ENCODE results near the gene RNF126.

DNA sequence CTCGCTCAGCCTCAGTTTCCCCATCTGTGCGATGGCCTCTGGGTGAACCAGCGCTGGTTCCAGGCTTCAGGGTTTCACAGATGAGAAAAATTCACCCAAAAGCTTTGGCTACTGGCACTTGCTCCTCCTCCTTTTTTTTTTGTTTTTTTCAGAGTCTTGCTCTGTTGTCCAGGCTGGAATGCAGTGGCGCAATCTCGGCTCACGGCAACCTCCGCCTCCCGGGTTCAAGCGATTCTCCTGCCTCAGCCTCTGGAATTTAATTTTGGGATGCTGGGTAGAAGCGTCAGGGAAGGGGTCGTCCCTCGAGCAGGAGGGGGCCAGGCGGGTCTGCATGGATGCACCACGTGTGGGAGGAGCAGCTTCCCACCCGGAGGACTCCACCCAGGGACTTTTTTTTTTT, 25.2 kb upstream of the RNF126 start:
- TF ChIP-seq, protein P1, sequence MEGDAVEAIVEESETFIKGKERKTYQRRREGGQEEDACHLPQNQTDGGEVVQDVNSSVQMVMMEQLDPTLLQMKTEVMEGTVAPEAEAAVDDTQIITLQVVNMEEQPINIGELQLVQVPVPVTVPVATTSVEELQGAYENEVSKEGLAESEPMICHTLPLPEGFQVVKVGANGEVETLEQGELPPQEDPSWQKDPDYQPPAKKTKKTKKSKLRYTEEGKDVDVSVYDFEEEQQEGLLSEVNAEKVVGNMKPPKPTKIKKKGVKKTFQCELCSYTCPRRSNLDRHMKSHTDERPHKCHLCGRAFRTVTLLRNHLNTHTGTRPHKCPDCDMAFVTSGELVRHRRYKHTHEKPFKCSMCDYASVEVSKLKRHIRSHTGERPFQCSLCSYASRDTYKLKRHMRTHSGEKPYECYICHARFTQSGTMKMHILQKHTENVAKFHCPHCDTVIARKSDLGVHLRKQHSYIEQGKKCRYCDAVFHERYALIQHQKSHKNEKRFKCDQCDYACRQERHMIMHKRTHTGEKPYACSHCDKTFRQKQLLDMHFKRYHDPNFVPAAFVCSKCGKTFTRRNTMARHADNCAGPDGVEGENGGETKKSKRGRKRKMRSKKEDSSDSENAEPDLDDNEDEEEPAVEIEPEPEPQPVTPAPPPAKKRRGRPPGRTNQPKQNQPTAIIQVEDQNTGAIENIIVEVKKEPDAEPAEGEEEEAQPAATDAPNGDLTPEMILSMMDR (IDR thresholded peaks at IDR 0.05; ENCODE audit: poor library complexity): no peak
- no peak for TF ChIP-seq EZH2phosphoT487 (IDR thresholded peaks at IDR 0.05; ENCODE audit: low read depth, severe bottlenecking, unreplicated experiment)

Data from hepatocyte (in vitro differentiated cells).